A549 (cell line): Measurements from ENCODE around the gene RAB38. TPM values are rescaled to one million over a fixed set of nuclear protein-coding genes. Genes with fewer than 3 reads are reported as not detected.

Experiments
- ATAC-seq, 2 experiments: fragments of 200-7000 bp in 1 of 2; fragments of >200 bp in 1 of 2; cut with Nextera tagmentation in 1 of 2; cut with Tn5 transposase in 1 of 2; 3 replicates each; pipeline versions ENCODE4 v1.8.0 to v1.9.1; 2018 to 2020; ENCODE audit warnings: mild to moderate bottlenecking in 1 of 2, moderate library complexity in 1 of 2
- CTCF ChIA-PET: fragments of 300-600 bp; sonication (Branson Sonifier 250); formaldehyde crosslinking; extraction: SDS; loops from one replicate; lab custom pipeline; 2021; ENCODE audit warnings: antibody characterized with exemption, inconsistent platforms; lab: Yijun Ruan, JAX
- POLR2A ChIA-PET: fragments of 350-600 bp; formaldehyde crosslinking; extraction: SDS; loops from one replicate; lab custom pipeline; 2021; ENCODE audit warnings: antibody characterized with exemption, inconsistent platforms; lab: Yijun Ruan, JAX
- DNase-seq, 2 experiments: peaks; one replicate each; pipeline versions ENCODE4 v3.0.0 to v3.0.0-alpha.2; 2011 to 2016; ENCODE audit warnings: low read depth in 1 of 2, low spot score in 1 of 2
- FAIRE-seq: peaks from 2 replicates; lab custom pipeline; 2011; peaks lifted over from hg19 to GRCh38; lab: Jason Lieb, UNC
- H3K27ac ChIP-seq, 2 experiments: fragments of >200 bp; sonication (Bioruptor Twin); formaldehyde crosslinking; 3 replicates each; pipeline ENCODE4 v1.5.1; 2016 to 2017
- H3K4me1 ChIP-seq: fragments of >200 bp; sonication (Bioruptor Twin); formaldehyde crosslinking; 3 replicates; pipeline ENCODE4 v1.6.1; 2016
- H3K4me2 ChIP-seq: fragments of >200 bp; sonication (Bioruptor Twin); formaldehyde crosslinking; 3 replicates; pipeline ENCODE4 v1.6.1; 2016
- H3K4me3 ChIP-seq: fragments of >200 bp; sonication (Bioruptor Twin); formaldehyde crosslinking; 3 replicates; pipeline ENCODE4 v1.5.1; 2016
- H3K9me3 ChIP-seq: fragments of >200 bp; sonication (Bioruptor Twin); formaldehyde crosslinking; 3 replicates; pipeline ENCODE4 v1.6.1; 2016
- CBX2 ChIP-seq: fragments of 200-600 bp; sonication (generic); IDR thresholded peaks from 2 replicates; pipeline ENCODE4 v1.6.1; 2016; ENCODE audit warnings: low read depth, mild to moderate bottlenecking, borderline replicate concordance
- EP300 ChIP-seq, 2 experiments: fragments of >200 bp; sonication (Bioruptor Twin); formaldehyde crosslinking; IDR thresholded peaks; 2 replicates in 1 of 2; 3 replicates in 1 of 2; pipeline ENCODE4 v1.6.1; 2016 to 2017
- FOSL2 ChIP-seq, 2 experiments: fragments of 450-650 bp in 1 of 2; fragments of >200 bp in 1 of 2; sonication (Bioruptor Twin) in 1 of 2; formaldehyde crosslinking; IDR thresholded peaks; 2 replicates each; pipeline versions ENCODE4 v1.5.0 to v1.6.1; 2016 to 2020; ENCODE audit warnings: mild to moderate bottlenecking in 1 of 2, moderate library complexity in 1 of 2
- FOXS1 ChIP-seq: fragments of 250-450 bp; sonication (Bioruptor Pico); IDR thresholded peaks from 2 replicates; pipeline ENCODE4 v1.5.0; 2020; ENCODE audit warnings: mild to moderate bottlenecking, moderate library complexity
- HEYL ChIP-seq: fragments of 250-450 bp; sonication (Bioruptor Pico); IDR thresholded peaks from 2 replicates; pipeline ENCODE4 v1.8.0; 2021; ENCODE audit warnings: mild to moderate bottlenecking, moderate library complexity
- HOXB5 ChIP-seq: fragments of 250-450 bp; sonication (Bioruptor Pico); IDR thresholded peaks from 2 replicates; pipeline ENCODE4 v1.5.0; 2020; ENCODE audit warnings: mild to moderate bottlenecking, moderate library complexity
- NFE2L2 ChIP-seq: fragments of 150-350 bp; conservative IDR thresholded peaks from 2 replicates; pipeline ENCODE4 v1.6.1; 2014; ENCODE audit warnings: low read length
- NR3C1 ChIP-seq: fragments of >200 bp; sonication (Bioruptor Twin); formaldehyde crosslinking; IDR thresholded peaks from 3 replicates; pipeline ENCODE4 v1.6.1; 2017
- RAD21 ChIP-seq, 2 experiments: fragments of >200 bp in 1 of 2; sonication (Bioruptor Twin) in 1 of 2; formaldehyde crosslinking in 1 of 2; IDR thresholded peaks in 1 of 2; conservative IDR thresholded peaks in 1 of 2; 2 replicates in 1 of 2; 3 replicates in 1 of 2; pipeline ENCODE4 v1.6.1; 2012 to 2018; ENCODE audit warnings: inconsistent platforms in 1 of 2
- RNF2 ChIP-seq: fragments of 200-600 bp; sonication (generic); IDR thresholded peaks from 2 replicates; pipeline ENCODE4 v1.6.1; 2016; ENCODE audit warnings: low read depth, mild to moderate bottlenecking, antibody characterized with exemption, moderate library complexity, borderline replicate concordance
- ZC3H11A ChIP-seq: fragments of 450-650 bp; IDR thresholded peaks from 2 replicates; pipeline ENCODE4 v1.6.1; 2014; ENCODE audit warnings: antibody characterized with exemption, mild to moderate bottlenecking
- ZNF302 ChIP-seq: fragments of 250-450 bp; sonication (Bioruptor Pico); IDR thresholded peaks from 2 replicates; pipeline ENCODE4 v1.9.0; 2021; ENCODE audit warnings: inconsistent platforms, mild to moderate bottlenecking, moderate library complexity
- ZSCAN20 ChIP-seq: fragments of 250-450 bp; sonication (Bioruptor Pico); IDR thresholded peaks from 2 replicates; pipeline ENCODE4 v1.8.0; 2022; ENCODE audit warnings: mild to moderate bottlenecking, moderate library complexity
- WGBS: methylation state at CpG from one replicate; pipeline ENCODE4 v1.1.6; 2017; ENCODE audit errors: missing lambda C conversion rate; 5-methylcytosine and 5-hydroxymethylcytosine counted together
- polyA plus RNA-seq, 4 experiments: library from polyadenylated mRNA; depleted of rRNA in 3 of 4; stranded (reverse); fragments of >200 nt; fragmentation: RNase III in 1 of 4; extraction: RNeasy Plus Mini Kit Qiagen cat#74134 plus additional on column Dnase treatment in 1 of 4; gene quantifications; 2 replicates in 3 of 4; 3 replicates in 1 of 4; pipeline ENCODE4 v1.2.3, GENCODE V29; 2011 to 2017
- TF ChIP-seq, protein P1 (sequence below): fragments of 250-450 bp; sonication (Bioruptor Pico); IDR thresholded peaks from 2 replicates; pipeline ENCODE4 v1.5.0; 2020; ENCODE audit warnings: low read depth, mild to moderate bottlenecking, moderate library complexity
- TF ChIP-seq, protein P2 (sequence below): fragments of 450-650 bp; IDR thresholded peaks from 2 replicates; pipeline ENCODE4 v1.6.1; 2014; ENCODE audit warnings: antibody characterized with exemption
- TF ChIP-seq, protein P3 (sequence below): fragments of >200 bp; sonication (Bioruptor Twin); formaldehyde crosslinking; IDR thresholded peaks from 2 replicates; pipeline ENCODE4 v1.6.1; 2016
- TF ChIP-seq, protein P4 (sequence below): fragments of >200 bp; sonication (Bioruptor Twin); formaldehyde crosslinking; IDR thresholded peaks from 3 replicates; pipeline ENCODE4 v1.5.1; 2016

RAB38 gene
- polyA plus RNA-seq, 2 of the 4 experiments (the other 2 are of a cell fraction) = 0.59 to 1.6 TPM

DNA sequence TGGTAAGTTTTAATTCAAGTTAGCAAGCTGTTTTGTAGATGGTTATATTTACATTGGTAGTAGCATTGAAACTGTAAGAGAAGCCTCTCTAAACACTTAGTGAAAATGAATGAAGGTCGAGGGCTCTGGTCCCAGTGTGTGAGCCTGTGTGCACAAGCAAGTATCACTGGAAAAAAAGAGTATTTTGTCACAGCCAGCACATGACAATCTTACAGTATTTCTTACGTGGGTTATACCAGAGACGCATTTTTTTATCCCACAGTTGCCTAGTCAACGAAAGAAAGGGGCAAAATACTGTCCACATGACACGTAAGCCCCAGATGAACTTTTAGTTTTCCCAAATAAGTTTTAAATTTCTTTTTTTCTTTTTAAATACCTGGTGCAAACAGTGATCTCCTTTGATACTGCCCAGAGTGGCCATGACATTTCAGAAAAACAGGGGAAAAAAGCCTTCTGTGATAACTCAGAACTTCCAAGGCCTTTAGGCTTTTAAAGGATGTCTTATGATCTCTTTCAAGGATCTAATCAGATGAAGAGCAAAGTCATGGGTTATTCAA, 23.5 kb downstream of the RAB38 start:
- POLR2A ChIA-PET = no interaction called here
- no peaks in the 10 kb centered on the region for H3K4me1 ChIP-seq
- FAIRE-seq = no peak
- H3K4me3 ChIP-seq = no peak overlapping the region
- TF ChIP-seq, protein P1, sequence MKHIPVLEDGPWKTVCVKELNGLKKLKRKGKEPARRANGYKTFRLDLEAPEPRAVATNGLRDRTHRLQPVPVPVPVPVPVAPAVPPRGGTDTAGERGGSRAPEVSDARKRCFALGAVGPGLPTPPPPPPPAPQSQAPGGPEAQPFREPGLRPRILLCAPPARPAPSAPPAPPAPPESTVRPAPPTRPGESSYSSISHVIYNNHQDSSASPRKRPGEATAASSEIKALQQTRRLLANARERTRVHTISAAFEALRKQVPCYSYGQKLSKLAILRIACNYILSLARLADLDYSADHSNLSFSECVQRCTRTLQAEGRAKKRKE (CRISPR knock-in tag) = no peak
- TF ChIP-seq FOXS1 (CRISPR knock-in tag) = no peak
- 0 out of 3 replicates have a peak, but pooled peaks cover 2% of the 10 kb centered on the region for H3K9me3 ChIP-seq
- no peak for ATAC-seq
- no peak for DNase-seq
- 49% methylated on average over 5 of the region's 5 CpGs for WGBS
- no peak overlapping the region for H3K4me2 ChIP-seq
- CTCF ChIA-PET = no interaction called here
- no peak overlapping the region for H3K27ac ChIP-seq

DNA sequence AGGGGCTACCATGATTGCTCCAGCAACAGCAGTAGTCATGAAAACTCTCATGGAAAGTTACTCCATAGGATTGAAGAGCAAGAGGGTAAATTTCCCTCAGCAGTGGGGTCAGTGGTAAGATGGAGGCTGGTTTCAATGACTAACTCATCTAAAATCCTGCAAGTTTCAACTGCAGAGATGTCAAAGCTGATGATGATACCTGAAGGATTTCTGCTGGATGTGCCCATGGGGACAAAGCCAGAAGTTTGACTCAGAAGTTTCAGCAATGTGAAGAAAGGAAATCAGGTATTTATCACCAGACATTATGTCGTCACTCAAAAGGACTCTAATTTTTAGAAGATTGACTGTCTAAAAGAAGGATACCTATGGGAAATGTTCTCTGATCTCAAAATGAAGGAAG, 29.1 kb downstream of the RAB38 start:
- ChIA-PET POLR2A (no interaction called here), CTCF (interaction anchor here (0.8 kb wide), 1 partner anchor 18 kb away, joined by 3 read pairs; no protein-coding TSS in a partner anchor)
- Histone ChIP-seq H3K4me2 (no peak overlapping the region), H3K4me1 (no peaks in the 10 kb centered on the region), H3K9me3 (no peaks in the 10 kb centered on the region), H3K27ac (no peak overlapping the region), H3K4me3 (no peak overlapping the region)
- DNase-seq = no peak
- FAIRE-seq = no peak
- 58% methylated on average over 1 of the region's 1 CpG for WGBS
- no peak for ATAC-seq
- TF ChIP-seq, protein P2, sequence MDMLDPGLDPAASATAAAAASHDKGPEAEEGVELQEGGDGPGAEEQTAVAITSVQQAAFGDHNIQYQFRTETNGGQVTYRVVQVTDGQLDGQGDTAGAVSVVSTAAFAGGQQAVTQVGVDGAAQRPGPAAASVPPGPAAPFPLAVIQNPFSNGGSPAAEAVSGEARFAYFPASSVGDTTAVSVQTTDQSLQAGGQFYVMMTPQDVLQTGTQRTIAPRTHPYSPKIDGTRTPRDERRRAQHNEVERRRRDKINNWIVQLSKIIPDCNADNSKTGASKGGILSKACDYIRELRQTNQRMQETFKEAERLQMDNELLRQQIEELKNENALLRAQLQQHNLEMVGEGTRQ = no peak
- TF ChIP-seq HEYL (no peak), FOSL2 (IDR thresholded peaks at IDR 0.05) (no peak), FOSL2 (CRISPR knock-in tag; IDR thresholded peaks at IDR 0.05) (no peak), RNF2 (no peak), RAD21 (conservative IDR thresholded peaks at IDR 0.05 in 1 of 2, IDR thresholded peaks at IDR 0.05 in 1 of 2) (no peak), CBX2 (no peak), NFE2L2 (no peak), NR3C1 (no peak), EP300 (IDR thresholded peaks at IDR 0.05) (no peak), HOXB5 (CRISPR knock-in tag) (no peak), ZC3H11A (no peak), ZSCAN20 (CRISPR knock-in tag) (no peak)
- TF ChIP-seq, protein P1 (CRISPR knock-in tag) = no peak
- TF ChIP-seq, protein P3, sequence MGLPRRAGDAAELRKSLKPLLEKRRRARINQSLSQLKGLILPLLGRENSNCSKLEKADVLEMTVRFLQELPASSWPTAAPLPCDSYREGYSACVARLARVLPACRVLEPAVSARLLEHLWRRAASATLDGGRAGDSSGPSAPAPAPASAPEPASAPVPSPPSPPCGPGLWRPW = no peak

DNA sequence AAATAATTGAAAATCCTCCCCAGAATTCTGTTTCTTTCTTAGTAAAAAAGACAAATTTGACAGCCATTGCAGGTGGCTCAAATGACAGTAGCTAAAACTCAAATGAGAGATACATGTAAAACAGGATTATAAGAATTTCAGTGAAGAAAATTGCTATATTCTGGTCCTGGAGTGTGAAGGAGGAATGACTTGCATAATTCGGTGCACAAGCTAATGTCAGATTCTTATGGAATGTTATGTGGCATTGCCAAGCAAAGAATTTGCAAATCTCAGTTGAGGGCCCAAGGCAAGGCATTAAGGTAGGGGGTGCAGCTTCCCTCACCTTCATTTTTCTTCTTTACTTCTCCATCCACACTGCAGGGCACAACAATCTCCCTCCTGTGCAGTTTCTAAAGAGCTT, 35.4 kb downstream of the RAB38 start:
- ChIA-PET CTCF (interaction anchor here (0.5 to 1.6 kb wide), 3 partner anchors 35 to 107 kb away, joined by 3 to 4 read pairs (median 3); no protein-coding TSS in a partner anchor), POLR2A (no interaction called here)
- ATAC-seq (no peak), DNase-seq (no peak), FAIRE-seq (no peak)
- Histone ChIP-seq H3K27ac (no peak overlapping the region), H3K4me1 (no peaks in the 10 kb centered on the region), H3K4me3 (no peak overlapping the region), H3K9me3 (no peaks in the 10 kb centered on the region), H3K4me2 (no peak overlapping the region)
- 12% methylated on average over 1 of the region's 1 CpG for WGBS
- TF ChIP-seq NFE2L2 (peak; percentile 73), ZNF302 (CRISPR knock-in tag) (no peak)
- TF ChIP-seq, protein P4, sequence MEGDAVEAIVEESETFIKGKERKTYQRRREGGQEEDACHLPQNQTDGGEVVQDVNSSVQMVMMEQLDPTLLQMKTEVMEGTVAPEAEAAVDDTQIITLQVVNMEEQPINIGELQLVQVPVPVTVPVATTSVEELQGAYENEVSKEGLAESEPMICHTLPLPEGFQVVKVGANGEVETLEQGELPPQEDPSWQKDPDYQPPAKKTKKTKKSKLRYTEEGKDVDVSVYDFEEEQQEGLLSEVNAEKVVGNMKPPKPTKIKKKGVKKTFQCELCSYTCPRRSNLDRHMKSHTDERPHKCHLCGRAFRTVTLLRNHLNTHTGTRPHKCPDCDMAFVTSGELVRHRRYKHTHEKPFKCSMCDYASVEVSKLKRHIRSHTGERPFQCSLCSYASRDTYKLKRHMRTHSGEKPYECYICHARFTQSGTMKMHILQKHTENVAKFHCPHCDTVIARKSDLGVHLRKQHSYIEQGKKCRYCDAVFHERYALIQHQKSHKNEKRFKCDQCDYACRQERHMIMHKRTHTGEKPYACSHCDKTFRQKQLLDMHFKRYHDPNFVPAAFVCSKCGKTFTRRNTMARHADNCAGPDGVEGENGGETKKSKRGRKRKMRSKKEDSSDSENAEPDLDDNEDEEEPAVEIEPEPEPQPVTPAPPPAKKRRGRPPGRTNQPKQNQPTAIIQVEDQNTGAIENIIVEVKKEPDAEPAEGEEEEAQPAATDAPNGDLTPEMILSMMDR = no peak
